GM06990 (cell line): ENCODE measurements around the gene FNDC10.

Experiments used
- DNase-seq: peaks from one replicate; pipeline ENCODE4 v3.0.0-alpha.2; 2011; ENCODE audit not compliant: insufficient read length; ENCODE audit errors: extremely low read depth
- H3K27me3 ChIP-seq: replicated peaks from 2 replicates; pipeline ENCODE4 v1.6.0; 2011; ENCODE audit warnings: low read length; ENCODE audit not compliant: control insufficient read depth, insufficient read depth
- H3K36me3 ChIP-seq: 2 replicates; pipeline ENCODE4 v1.5.1; 2011; ENCODE audit warnings: low read length; ENCODE audit not compliant: control insufficient read depth, insufficient read depth
- H3K4me3 ChIP-seq: replicated peaks from 2 replicates; pipeline ENCODE4 v1.5.1; 2011; ENCODE audit warnings: low read depth, mild to moderate bottlenecking, control low read depth, low read length
- CTCF ChIP-seq: IDR thresholded peaks from 2 replicates; pipeline ENCODE4 v1.5.1; 2011; ENCODE audit warnings: low read length, control low read depth, mild to moderate bottlenecking, inconsistent platforms; ENCODE audit not compliant: insufficient read depth, poor library complexity, severe bottlenecking

The FNDC10 gene

GRCh38 chr1:1617925-1618324, 18.0 kb upstream of the FNDC10 start:
- TF ChIP-seq CTCF = no peak
- Histone ChIP-seq H3K36me3 (peaks cover 2% of the 10 kb centered on the region; the same call in 1 of the 2 replicates), H3K27me3 (no peaks in the 10 kb centered on the region), H3K4me3 (no peak overlapping the region)
- no peak for DNase-seq

GRCh38 chr1:1617516-1617915, 17.6 kb upstream of the FNDC10 start:
- H3K4me3 ChIP-seq = no peak overlapping the region
- H3K36me3 ChIP-seq = peaks cover 2% of the 10 kb centered on the region; the same call in 1 of the 2 replicates
- H3K27me3 ChIP-seq = no peaks in the 10 kb centered on the region
- no peak for DNase-seq
- no peak for TF ChIP-seq CTCF

GRCh38 chr1:1616838-1617237, 16.9 kb upstream of the FNDC10 start:
- no peak for TF ChIP-seq CTCF
- H3K4me3 ChIP-seq = peak overlapping the region; percentile 98
- peak; percentile 14 for DNase-seq

GRCh38 chr1:1616045-1616790, 16.3 kb upstream of the FNDC10 start:
- peak overlapping the region; percentile 98 for H3K4me3 ChIP-seq
- no peaks in the 10 kb centered on the region for H3K27me3 ChIP-seq
- peaks cover 2% of the 10 kb centered on the region; the same call in 1 of the 2 replicates for H3K36me3 ChIP-seq
- TF ChIP-seq CTCF = no peak
- DNase-seq = peak; percentile 54

More at GRCh38 chr1:1616838-1617237, 16.9 kb upstream of the FNDC10 start:
- no peaks in the 10 kb centered on the region for H3K27me3 ChIP-seq
- H3K36me3 ChIP-seq = peaks cover 2% of the 10 kb centered on the region; the same call in 1 of the 2 replicates

- DNase-seq = peak; percentile 95
- Histone ChIP-seq H3K27me3 (no peaks in the 10 kb centered on the region), H3K4me3 (peak within 1 kb of the TSS; percentile 98), H3K36me3 (0 out of 2 replicates have a peak, but pooled peaks cover 2% of the 10 kb centered on the region)
- no peak for TF ChIP-seq CTCF
These were observed 15.5 kb upstream of the FNDC10 start, which contains the start of gene MIB2 for GRCh38 chr1:1615256-1616044. Gene MIB2, plus strand, starts transcription at chr1:1615500. Its CDS starts 7,953 bp downstream, at chr1:1623453.
